ENCODE results near the gene LDLRAD4. TPM values are rescaled to one million over a fixed set of nuclear protein-coding genes. Genes with fewer than 3 reads are reported as not detected.

LDLRAD4 gene
- total RNA-seq, 1 donor = under 0.01 TPM

- H3K27me3 ChIP-seq (ENCODE audit: insufficient read depth, low read length) = peaks cover 5% of the 10 kb centered on the region
- TF ChIP-seq, protein P1, sequence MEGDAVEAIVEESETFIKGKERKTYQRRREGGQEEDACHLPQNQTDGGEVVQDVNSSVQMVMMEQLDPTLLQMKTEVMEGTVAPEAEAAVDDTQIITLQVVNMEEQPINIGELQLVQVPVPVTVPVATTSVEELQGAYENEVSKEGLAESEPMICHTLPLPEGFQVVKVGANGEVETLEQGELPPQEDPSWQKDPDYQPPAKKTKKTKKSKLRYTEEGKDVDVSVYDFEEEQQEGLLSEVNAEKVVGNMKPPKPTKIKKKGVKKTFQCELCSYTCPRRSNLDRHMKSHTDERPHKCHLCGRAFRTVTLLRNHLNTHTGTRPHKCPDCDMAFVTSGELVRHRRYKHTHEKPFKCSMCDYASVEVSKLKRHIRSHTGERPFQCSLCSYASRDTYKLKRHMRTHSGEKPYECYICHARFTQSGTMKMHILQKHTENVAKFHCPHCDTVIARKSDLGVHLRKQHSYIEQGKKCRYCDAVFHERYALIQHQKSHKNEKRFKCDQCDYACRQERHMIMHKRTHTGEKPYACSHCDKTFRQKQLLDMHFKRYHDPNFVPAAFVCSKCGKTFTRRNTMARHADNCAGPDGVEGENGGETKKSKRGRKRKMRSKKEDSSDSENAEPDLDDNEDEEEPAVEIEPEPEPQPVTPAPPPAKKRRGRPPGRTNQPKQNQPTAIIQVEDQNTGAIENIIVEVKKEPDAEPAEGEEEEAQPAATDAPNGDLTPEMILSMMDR (IDR thresholded peaks at IDR 0.05; ENCODE audit: extremely low read depth, low read depth, low read length) = no peak
- H3K27ac ChIP-seq (ENCODE audit: low read depth, low read length) = no peak overlapping the region
- no peak overlapping the region for H2AFZ ChIP-seq (ENCODE audit: low read length)
- DNase-seq (ENCODE audit: insufficient read length, low spot score, missing footprints) = no peak
- no peaks in the 10 kb centered on the region for H3K79me2 ChIP-seq (ENCODE audit: insufficient read depth, low read length)
- H3K4me1 ChIP-seq (ENCODE audit: insufficient read depth, low read length) = no peaks in the 10 kb centered on the region
- H3K36me3 ChIP-seq (ENCODE audit: insufficient read depth, low read length) = no peaks in the 10 kb centered on the region
- H4K20me1 ChIP-seq (ENCODE audit: insufficient read depth, low read length) = no peaks in the 10 kb centered on the region
- H3K4me3 ChIP-seq (ENCODE audit: insufficient read depth, low read length) = no peak overlapping the region
- H3K4me2 ChIP-seq (ENCODE audit: insufficient read depth, low read length) = no peak overlapping the region
- H3K9me3 ChIP-seq (ENCODE audit: low read depth, low read length) = no peaks in the 10 kb centered on the region
Measured at GRCh38 chr18:13268158-13269012, 49.8 kb downstream of the LDLRAD4 start.

DNA sequence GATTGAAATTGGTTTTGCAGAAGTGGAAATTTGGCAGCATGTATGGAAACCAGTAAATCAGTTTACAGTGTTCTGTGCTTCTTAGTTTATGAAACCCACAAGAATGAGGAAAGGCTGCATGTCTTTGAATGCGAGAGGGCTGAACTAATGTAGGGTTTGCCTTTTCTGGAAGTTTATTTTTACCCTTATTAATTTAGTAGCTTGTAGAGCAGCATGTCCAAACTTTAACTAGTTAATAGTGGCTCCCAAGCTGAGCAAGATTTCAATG lies 50.4 kb downstream of the LDLRAD4 start:
- H4K20me1 ChIP-seq (ENCODE audit: insufficient read depth, low read length) = no peaks in the 10 kb centered on the region
- no peak overlapping the region for H3K4me3 ChIP-seq (ENCODE audit: insufficient read depth, low read length)
- H3K27me3 ChIP-seq (ENCODE audit: insufficient read depth, low read length) = peaks cover 5% of the 10 kb centered on the region
- H3K4me1 ChIP-seq (ENCODE audit: insufficient read depth, low read length) = no peaks in the 10 kb centered on the region
- DNase-seq (ENCODE audit: insufficient read length, low spot score, missing footprints) = no peak
- H3K9me3 ChIP-seq (ENCODE audit: low read depth, low read length) = no peaks in the 10 kb centered on the region
- H3K4me2 ChIP-seq (ENCODE audit: insufficient read depth, low read length) = no peak overlapping the region
- H2AFZ ChIP-seq (ENCODE audit: low read length) = no peak overlapping the region
- TF ChIP-seq, protein P1 (IDR thresholded peaks at IDR 0.05; ENCODE audit: extremely low read depth, low read depth, low read length) = no peak
- no peak overlapping the region for H3K27ac ChIP-seq (ENCODE audit: low read depth, low read length)
- H3K36me3 ChIP-seq (ENCODE audit: insufficient read depth, low read length) = no peaks in the 10 kb centered on the region
- no peaks in the 10 kb centered on the region for H3K79me2 ChIP-seq (ENCODE audit: insufficient read depth, low read length)

- Histone ChIP-seq H3K9me3 (ENCODE audit: low read depth, low read length) (no peaks in the 10 kb centered on the region), H3K4me3 (ENCODE audit: insufficient read depth, low read length) (no peak overlapping the region), H2AFZ (ENCODE audit: low read length) (no peak overlapping the region), H3K4me1 (ENCODE audit: insufficient read depth, low read length) (no peaks in the 10 kb centered on the region), H3K27ac (ENCODE audit: low read depth, low read length) (no peak overlapping the region), H3K36me3 (ENCODE audit: insufficient read depth, low read length) (no peaks in the 10 kb centered on the region), H3K4me2 (ENCODE audit: insufficient read depth, low read length) (no peak overlapping the region), H3K27me3 (ENCODE audit: insufficient read depth, low read length) (peaks cover 5% of the 10 kb centered on the region), H4K20me1 (ENCODE audit: insufficient read depth, low read length) (no peaks in the 10 kb centered on the region), H3K79me2 (ENCODE audit: insufficient read depth, low read length) (no peaks in the 10 kb centered on the region)
- DNase-seq (ENCODE audit: insufficient read length, low spot score, missing footprints) = no peak
- TF ChIP-seq, protein P1 (IDR thresholded peaks at IDR 0.05; ENCODE audit: extremely low read depth, low read depth, low read length) = no peak
Measured at GRCh38 chr18:13269521-13270011, 51.0 kb downstream of the LDLRAD4 start.

- TF ChIP-seq, protein P1 (IDR thresholded peaks at IDR 0.05; ENCODE audit: extremely low read depth, low read depth, low read length) = no peak
- DNase-seq (ENCODE audit: insufficient read length, low spot score, missing footprints) = no peak
- H3K27me3 ChIP-seq (ENCODE audit: insufficient read depth, low read length) = peaks cover 5% of the 10 kb centered on the region
- H4K20me1 ChIP-seq (ENCODE audit: insufficient read depth, low read length) = no peaks in the 10 kb centered on the region
- H2AFZ ChIP-seq (ENCODE audit: low read length) = no peak overlapping the region
- no peaks in the 10 kb centered on the region for H3K4me1 ChIP-seq (ENCODE audit: insufficient read depth, low read length)
- no peaks in the 10 kb centered on the region for H3K79me2 ChIP-seq (ENCODE audit: insufficient read depth, low read length)
- no peak overlapping the region for H3K4me2 ChIP-seq (ENCODE audit: insufficient read depth, low read length)
- no peak overlapping the region for H3K4me3 ChIP-seq (ENCODE audit: insufficient read depth, low read length)
- H3K36me3 ChIP-seq (ENCODE audit: insufficient read depth, low read length) = no peaks in the 10 kb centered on the region
- no peak overlapping the region for H3K27ac ChIP-seq (ENCODE audit: low read depth, low read length)
- H3K9me3 ChIP-seq (ENCODE audit: low read depth, low read length) = no peaks in the 10 kb centered on the region
Measured at GRCh38 chr18:13270279-13270855, 51.8 kb downstream of the LDLRAD4 start.
